Tibial artery (tissue), 4 donors: ENCODE measurements around the gene ADARB2.

ENCODE experiments used
- DNase-seq, 2 donors: peaks; one replicate each; pipeline ENCODE4 v3.0.0-alpha.2; 2019
- H3K27ac ChIP-seq, 2 donors: fragments of 200-600 bp; sonication (generic) in 1 of 2; 1 replicate in 1 of 2; 2 replicates in 1 of 2; pipeline ENCODE4 v1.5.1; 2018 to 2019; ENCODE audit warnings: mild to moderate bottlenecking in 1 of 2
- H3K27me3 ChIP-seq, 2 donors: fragments of 200-600 bp; sonication (generic) in 1 of 2; one replicate each; pipeline versions ENCODE4 v1.5.1 to v1.6.0; 2016 to 2019
- H3K36me3 ChIP-seq, 3 donors: fragments of 200-600 bp; sonication (generic) in 2 of 3; one replicate each; pipeline ENCODE4 v1.5.1; 2016 to 2019; ENCODE audit warnings: mild to moderate bottlenecking in 2 of 3
- H3K4me1 ChIP-seq, 4 donors: fragments of 200-600 bp; sonication (generic) in 2 of 4; 1 replicate in 3 of 4; 2 replicates in 1 of 4; pipeline ENCODE4 v1.5.1; 2016 to 2019
- H3K4me3 ChIP-seq, 2 donors: fragments of 200-600 bp; sonication (generic) in 1 of 2; 1 replicate in 1 of 2; 2 replicates in 1 of 2; pipeline ENCODE4 v1.5.1; 2018 to 2019; ENCODE audit warnings: mild to moderate bottlenecking in 2 of 2
- H3K9me3 ChIP-seq, 3 donors: fragments of 200-600 bp; sonication (generic) in 1 of 3; one replicate each; pipeline ENCODE4 v1.5.1; 2016 to 2019
- intact Hi-C: fragments of 100-400 bp; cut with DNase I; formaldehyde crosslinking; loops from one replicate; pipeline ENCODE4 v1.15.0; 2023; ENCODE audit warnings: low total_unique reads
- TF ChIP-seq, protein P1 (sequence below), 2 experiments: fragments of 200-600 bp in 1 of 2; fragments of 450-650 bp in 1 of 2; IDR thresholded peaks; one replicate each; pipeline ENCODE4 v1.5.1; 2017 to 2019; ENCODE audit warnings: antibody characterized with exemption in 2 of 2, mild to moderate bottlenecking in 1 of 2, moderate library complexity in 1 of 2

ADARB2 gene

DNA sequence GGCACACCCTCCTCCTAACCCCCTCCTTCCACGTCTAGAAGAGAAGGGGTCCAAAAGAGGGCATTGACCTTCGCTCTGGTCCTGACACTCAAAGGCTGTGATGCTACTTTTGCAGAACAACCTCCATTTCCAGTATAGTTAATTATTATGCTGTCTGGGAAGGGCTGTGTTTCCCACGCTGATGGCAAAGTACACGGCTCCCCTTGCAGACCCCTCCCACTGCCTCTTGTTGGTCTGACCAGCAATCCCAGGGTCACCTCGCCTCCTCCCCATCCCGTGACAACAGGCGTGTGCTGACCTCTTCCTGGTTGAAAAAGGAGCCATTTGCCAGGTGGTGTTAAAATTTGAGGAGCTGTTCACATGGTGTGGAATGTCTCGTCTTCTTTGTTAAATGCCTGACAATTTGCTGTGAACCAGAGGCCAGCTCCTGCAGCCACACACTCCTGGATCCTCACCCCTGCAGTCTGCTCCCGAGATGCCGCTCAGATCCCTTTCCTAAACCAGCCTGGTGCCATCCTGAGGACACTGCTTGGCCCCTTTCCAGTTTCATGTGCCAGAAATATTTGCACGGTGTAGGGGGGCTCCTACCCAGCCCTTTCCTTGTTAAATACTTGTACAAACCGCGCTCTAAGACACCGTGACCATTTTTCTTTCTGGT lies 359.5 kb downstream of the ADARB2 start:
- intact Hi-C loops, result no loop called here
- Histone ChIP-seq H3K27ac (no peak overlapping the region), H3K36me3 (no peaks in the 10 kb centered on the region), H3K4me1 (no peaks in the 10 kb centered on the region), H3K9me3 (no peaks in the 10 kb centered on the region), H3K4me3 (no peak overlapping the region), H3K27me3 (peaks cover 0 to 38% of the 10 kb centered on the region in 2 donors)
- TF ChIP-seq, protein P1, sequence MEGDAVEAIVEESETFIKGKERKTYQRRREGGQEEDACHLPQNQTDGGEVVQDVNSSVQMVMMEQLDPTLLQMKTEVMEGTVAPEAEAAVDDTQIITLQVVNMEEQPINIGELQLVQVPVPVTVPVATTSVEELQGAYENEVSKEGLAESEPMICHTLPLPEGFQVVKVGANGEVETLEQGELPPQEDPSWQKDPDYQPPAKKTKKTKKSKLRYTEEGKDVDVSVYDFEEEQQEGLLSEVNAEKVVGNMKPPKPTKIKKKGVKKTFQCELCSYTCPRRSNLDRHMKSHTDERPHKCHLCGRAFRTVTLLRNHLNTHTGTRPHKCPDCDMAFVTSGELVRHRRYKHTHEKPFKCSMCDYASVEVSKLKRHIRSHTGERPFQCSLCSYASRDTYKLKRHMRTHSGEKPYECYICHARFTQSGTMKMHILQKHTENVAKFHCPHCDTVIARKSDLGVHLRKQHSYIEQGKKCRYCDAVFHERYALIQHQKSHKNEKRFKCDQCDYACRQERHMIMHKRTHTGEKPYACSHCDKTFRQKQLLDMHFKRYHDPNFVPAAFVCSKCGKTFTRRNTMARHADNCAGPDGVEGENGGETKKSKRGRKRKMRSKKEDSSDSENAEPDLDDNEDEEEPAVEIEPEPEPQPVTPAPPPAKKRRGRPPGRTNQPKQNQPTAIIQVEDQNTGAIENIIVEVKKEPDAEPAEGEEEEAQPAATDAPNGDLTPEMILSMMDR (IDR thresholded peaks at IDR 0.05), result no peak
- DNase-seq, result no peak

DNA sequence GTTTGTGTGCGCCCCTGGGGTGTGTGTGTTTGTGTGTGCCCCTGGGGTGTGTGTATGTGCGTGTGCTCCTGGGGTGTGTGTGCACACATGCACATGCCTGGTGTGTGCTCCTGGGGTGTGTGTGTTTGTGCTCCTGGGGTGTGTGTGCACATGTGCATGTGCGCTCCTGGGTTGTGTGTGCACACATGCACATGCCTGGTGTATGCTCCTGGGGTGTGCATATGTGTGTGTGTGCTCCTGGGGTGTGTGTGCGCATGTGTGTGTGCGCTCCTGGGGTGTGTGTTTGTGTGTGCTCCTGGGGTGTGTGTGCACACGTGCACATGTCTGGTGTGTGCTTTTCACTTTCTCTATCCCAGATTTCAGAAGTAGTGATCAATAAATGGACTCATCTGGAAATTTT lies 360.1 kb downstream of the ADARB2 start:
- Histone ChIP-seq H3K27me3 (peaks cover 0 to 35% of the 10 kb centered on the region in 2 donors), H3K4me3 (no peak overlapping the region), H3K36me3 (no peaks in the 10 kb centered on the region), H3K9me3 (no peaks in the 10 kb centered on the region), H3K27ac (no peak overlapping the region), H3K4me1 (no peaks in the 10 kb centered on the region)
- TF ChIP-seq, protein P1 (IDR thresholded peaks at IDR 0.05), result no peak
- DNase-seq, result no peak
- intact Hi-C loops, result no loop called here

DNA sequence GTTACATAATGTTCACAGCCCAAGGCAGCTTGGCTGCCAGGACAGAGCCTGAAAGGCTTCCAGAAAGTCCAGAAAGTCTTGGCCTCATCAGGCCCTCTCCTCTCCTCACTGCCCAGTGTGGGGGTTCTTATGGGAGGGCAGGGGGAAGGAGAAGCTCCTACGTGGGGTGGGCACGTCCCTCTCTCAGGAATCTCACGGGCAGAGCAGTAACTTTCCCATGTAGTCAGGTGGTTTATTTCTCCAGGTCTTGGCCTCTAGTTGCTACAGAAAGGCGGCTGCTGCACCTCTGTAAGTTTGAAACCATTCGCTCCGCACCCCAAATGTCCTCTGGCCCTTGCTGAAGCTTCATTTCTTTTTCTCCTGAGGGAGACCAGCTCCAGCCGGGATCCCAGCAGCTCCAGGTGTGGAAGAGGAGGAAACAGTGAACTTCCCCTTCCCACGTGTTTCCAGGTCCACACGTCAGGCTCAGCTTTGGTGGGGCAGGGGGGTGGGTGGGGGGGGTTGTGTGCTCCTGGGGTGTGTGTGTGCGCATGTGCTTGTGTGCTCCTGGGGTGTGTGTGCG lies 360.9 kb downstream of the ADARB2 start:
- Histone ChIP-seq H3K4me3 (no peak overlapping the region), H3K4me1 (no peaks in the 10 kb centered on the region), H3K27ac (no peak overlapping the region), H3K27me3 (peaks cover 0 to 34% of the 10 kb centered on the region in 2 donors), H3K36me3 (no peaks in the 10 kb centered on the region), H3K9me3 (no peaks in the 10 kb centered on the region)
- TF ChIP-seq, protein P1 (IDR thresholded peaks at IDR 0.05), result no peak
- intact Hi-C loops, result no loop called here
- DNase-seq, result no peak

DNA sequence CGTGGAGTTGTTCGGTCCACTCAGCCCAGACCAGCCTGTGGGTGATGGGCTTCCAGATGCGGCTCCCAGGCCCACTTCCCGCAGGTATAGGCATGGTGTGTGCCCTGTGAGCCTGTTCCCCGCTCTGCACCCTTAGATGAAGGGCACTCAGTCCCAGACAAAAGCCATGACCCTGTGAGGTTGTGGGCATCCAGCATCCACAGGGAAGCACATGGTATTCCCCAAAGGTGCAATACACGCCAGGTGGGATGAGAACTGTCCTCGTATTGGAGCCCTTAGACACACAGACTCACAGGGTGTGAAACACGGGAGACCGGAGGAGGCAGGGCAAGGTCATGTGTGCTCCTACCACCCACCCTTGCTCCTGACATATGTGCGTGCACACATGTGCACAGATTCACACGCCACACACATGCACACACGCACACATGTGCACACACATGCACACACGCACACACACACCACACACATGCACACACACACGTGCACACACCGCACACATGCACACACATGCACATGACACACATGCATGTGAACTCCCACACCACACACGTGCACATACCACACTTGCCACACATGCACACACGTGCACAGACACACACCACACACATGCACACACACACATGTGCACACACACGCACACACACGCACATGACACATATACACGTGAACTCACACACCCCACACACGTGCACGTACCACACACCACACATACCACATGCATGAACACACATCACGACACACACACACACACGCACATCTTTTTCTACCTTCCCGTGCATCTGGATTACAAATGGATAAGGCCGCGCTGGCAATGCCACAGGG lies 361.8 kb downstream of the ADARB2 start:
- H3K4me3 ChIP-seq, result no peak overlapping the region
- intact Hi-C loops, result no loop called here
- no peaks in the 10 kb centered on the region for H3K4me1 ChIP-seq
- H3K27ac ChIP-seq, result no peak overlapping the region
- no peaks in the 10 kb centered on the region for H3K36me3 ChIP-seq
- no peaks in the 10 kb centered on the region for H3K9me3 ChIP-seq
- peaks cover 0 to 31% of the 10 kb centered on the region in 2 donors for H3K27me3 ChIP-seq
- TF ChIP-seq, protein P1 (IDR thresholded peaks at IDR 0.05), result no peak
- no peak for DNase-seq

DNA sequence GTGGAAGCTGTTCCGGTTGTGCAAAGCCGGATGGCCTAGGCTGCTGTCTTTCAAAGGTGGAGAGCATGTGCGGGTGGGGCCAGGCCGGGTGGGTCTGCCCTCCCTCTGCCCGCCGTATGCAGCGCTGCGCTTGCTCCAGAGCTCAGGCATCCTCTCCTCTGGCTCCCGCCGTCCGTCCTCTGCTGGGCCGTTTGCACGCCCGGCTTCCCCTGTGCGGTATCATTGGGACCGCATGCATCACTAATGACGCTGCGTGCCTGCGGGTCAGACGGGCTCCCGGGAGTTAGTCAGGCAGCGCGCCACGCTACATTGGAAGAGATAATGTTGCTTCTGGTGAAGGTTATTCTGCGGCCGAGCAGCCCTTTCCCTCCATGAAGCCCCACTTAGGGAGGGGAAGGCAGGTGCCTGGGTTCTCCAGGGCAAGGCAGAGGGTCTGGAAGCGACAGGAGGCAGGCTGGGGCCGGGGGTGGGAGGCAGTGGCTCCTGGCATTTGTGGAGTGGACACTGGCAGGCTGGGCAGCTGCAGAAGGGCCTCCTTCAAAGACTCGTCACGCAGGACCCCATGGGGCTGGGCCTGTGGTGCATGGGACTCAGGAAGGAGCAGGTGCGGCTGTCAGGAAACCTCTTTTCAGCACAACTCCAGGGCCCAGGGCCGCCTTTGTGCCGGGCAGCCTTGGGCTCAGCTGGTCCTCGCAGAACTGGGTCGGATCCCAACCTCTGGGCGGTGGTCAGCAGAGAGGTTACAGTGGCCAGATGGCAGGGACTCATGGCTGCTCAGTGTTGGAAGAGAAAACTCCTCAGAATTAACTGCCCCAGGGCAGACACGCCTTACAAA lies 362.6 kb downstream of the ADARB2 start:
- TF ChIP-seq, protein P1 (IDR thresholded peaks at IDR 0.05), result no peak
- Histone ChIP-seq H3K36me3 (no peaks in the 10 kb centered on the region), H3K27me3 (peaks cover 0 to 30% of the 10 kb centered on the region in 2 donors), H3K9me3 (no peaks in the 10 kb centered on the region), H3K4me1 (no peaks in the 10 kb centered on the region), H3K4me3 (no peak overlapping the region), H3K27ac (no peak overlapping the region)
- intact Hi-C loops, result no loop called here
- DNase-seq, result no peak
